Left forelimb (tissue), 1 donor: Measurements from ENCODE around the gene FARS2.

Source experiments
- DNase-seq: peaks from one replicate; pipeline ENCODE4 v3.0.0-alpha.2; 2018; ENCODE audit warnings: low spot score

The FARS2 gene

GRCh38 chr6:5469101-5469846 is 208.0 kb downstream of the FARS2 start:
- DNase-seq = no peak

GRCh38 chr6:5471044-5471443 is 209.7 kb downstream of the FARS2 start:
- DNase-seq = no peak

DNA sequence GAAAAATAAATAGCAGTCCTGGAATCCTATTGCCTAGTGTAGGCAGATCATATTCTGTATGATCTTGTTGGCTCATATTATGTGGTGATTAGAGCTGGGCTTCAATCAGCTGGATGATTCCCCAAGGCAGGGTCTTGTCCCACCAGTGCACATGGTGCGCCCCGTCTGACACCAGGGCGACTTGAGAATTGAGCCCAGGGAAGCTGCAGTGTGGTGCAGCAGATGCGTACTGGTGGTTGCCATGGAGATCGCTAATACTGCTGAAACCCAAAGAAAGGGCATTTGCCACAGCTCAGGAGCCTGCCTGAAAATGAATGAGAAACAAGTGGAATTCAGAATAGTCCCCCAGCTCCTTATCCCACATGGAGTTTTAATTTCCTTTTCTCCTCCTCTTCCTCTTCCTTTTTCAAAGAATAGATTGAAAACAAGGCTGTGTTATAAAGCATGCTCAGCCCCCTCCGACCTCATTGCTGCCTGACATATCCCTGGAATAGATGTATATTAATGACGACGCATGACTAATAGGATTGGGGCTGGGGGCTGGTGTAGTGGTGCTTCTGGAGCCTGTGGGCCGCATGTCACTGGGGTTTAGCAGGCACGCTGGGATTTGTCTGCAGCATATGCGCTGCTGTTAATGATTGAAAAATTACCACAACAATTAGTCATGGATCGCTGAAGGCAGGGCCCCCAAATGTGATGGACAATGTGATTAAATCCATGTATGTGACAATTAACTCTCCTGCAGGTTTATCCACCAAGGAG is 210.5 kb downstream of the FARS2 start:
- no peak for DNase-seq

- no peak for DNase-seq
Observed at GRCh38 chr6:5472571-5472970, 211.3 kb downstream of the FARS2 start.

- DNase-seq = no peak
Observed at GRCh38 chr6:5475779-5476178, 214.5 kb downstream of the FARS2 start.

DNA sequence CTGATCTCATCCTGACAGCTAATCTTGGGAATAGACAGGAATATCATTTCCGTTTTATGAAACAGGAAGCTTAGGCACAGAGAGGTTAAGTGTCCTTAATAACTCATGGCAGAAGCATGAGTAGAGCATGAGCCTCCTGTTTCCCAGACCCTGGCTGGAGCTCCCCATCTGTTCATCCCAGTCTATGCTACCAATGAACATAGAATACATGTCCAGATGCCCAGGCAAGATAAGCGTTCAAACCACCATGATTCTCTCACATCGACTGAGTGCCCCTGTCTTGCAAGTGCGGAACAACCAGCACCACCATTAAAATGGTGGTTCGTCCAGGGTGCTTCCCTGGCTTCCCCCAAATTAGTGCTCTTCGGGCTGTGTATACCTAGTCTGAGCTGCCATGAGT is 217.1 kb downstream of the FARS2 start:
- no peak for DNase-seq

- DNase-seq = no peak
Observed at GRCh38 chr6:5481033-5481432, 219.7 kb downstream of the FARS2 start.

- DNase-seq = no peak
Observed at GRCh38 chr6:5481750-5482149, 220.4 kb downstream of the FARS2 start.

GRCh38 chr6:5482619-5483018 is 221.3 kb downstream of the FARS2 start:
- DNase-seq = no peak

DNA sequence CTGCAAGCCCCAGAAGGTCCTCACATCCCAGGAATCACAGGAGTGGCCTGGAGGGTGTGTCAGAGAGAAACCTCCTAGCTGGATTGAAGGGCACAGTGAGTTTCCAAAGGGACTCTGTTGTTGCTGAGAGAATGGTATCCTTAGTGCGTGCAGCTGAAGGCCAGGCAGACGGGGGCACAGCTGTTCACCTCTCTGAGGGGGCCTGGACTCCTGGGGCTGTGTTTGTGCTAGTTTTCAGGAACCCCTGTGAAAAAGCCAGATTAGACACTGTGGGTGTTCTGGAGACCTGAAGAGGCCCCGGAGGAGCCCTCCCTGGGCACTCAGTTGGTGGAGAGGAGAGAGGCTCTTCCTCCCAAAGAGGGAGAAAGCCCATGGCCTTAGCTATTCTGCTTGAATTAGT is 223.4 kb downstream of the FARS2 start:
- no peak for DNase-seq

DNA sequence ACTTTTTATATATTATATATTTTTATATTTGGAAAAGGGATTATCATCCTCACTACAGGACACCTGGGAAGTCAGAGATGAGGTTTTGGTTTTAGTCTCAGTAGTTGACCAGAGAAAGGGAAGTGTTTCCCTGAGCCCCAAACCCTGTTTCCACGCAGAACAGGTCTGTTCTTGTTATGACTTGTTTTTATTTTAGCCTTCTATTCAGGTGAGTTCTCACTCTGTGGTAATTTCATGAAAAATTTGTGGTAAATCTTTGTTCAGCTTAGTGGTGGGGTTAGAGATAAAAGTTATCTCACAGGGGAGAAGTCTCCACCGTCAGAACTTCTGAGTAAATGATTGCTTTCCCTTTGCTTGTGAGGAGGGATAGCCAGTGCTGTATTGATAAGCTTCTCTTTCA is 224.9 kb downstream of the FARS2 start:
- DNase-seq = no peak

GRCh38 chr6:5490501-5491069 is 229.3 kb downstream of the FARS2 start:
- no peak for DNase-seq

DNA sequence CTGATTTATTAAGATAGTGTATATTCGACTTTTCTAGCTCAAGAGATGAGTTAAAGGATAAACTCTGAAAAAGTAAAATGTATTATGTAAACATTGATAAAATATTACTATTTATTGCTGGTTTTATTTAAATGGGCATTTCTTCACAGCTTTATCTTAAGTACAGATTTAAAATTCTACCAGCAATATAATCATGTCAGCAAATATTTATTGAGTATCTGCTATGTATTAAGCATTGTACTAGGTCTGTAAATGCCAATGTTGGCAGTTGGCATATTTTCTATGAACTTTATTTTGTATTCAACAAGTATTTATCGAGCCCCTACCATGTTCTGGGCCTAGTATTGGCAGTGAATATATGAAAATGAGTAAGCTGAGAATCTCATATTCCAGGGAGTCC is 231.0 kb downstream of the FARS2 start:
- DNase-seq = no peak

DNA sequence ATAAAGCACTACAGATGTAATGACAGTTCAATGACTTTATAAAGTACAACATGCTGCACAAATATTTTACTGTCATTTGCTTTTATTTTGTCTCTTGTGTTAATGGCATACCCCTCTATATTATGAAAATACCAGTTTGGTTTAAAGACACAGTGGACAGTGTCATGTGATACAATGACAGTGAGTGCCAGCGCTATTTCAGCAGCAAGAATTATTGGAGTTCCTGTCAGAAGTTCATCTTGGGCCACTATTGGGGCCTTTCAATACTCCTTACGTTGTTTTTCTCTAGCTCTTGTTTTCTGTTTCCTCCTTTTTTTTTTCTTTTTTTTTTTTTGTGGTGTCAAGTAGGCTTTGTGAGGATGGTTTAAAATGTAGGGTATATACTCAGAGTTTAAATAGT is 232.5 kb downstream of the FARS2 start:
- no peak for DNase-seq

DNA sequence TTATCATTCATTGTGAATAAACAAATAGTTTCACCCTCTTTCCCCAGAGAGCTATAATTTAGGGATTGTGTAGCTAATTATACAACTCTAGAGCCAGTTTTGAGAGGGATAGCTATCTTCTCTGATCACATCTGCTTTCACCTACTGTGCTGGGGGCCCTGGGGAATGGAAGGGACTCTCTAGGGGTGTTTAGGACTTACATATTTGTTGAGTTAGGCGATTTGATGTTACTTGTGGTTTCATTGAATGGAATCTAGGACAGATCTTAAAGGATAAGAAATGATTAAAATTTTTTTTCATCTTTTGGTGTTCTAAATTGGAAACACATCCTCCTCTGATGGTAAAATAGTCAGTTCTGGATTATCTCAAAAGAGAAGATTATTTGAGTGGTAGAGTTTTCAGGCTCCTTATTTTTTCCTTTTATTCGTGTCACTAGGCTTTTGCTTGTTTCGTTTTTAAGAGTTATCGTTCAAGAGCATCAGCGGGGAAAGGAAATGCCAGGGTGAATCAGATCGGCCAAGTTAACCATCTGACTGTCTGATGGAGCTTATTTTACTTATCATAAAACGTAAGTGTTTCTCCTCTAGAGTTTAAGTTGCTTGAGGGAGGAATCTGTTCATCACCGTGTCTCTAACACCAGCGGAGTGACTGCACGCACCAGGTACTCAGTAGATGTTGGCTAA is 236.7 kb downstream of the FARS2 start:
- no peak for DNase-seq

DNA sequence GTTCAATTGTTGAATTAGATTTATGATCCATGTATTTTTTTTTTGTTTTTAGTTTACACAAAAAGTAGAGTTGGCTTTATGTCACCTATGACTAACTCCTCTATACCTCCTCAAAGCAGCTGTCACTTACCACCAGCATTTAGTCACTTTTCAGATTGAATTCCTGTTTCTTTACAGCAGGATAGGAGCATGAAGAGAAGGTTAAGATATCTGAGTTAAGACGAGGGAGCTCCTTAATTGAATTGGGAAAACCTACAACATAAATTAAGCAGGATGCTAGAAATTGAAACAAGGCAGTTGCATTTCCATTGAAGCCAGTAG is 237.2 kb downstream of the FARS2 start:
- DNase-seq = no peak

DNA sequence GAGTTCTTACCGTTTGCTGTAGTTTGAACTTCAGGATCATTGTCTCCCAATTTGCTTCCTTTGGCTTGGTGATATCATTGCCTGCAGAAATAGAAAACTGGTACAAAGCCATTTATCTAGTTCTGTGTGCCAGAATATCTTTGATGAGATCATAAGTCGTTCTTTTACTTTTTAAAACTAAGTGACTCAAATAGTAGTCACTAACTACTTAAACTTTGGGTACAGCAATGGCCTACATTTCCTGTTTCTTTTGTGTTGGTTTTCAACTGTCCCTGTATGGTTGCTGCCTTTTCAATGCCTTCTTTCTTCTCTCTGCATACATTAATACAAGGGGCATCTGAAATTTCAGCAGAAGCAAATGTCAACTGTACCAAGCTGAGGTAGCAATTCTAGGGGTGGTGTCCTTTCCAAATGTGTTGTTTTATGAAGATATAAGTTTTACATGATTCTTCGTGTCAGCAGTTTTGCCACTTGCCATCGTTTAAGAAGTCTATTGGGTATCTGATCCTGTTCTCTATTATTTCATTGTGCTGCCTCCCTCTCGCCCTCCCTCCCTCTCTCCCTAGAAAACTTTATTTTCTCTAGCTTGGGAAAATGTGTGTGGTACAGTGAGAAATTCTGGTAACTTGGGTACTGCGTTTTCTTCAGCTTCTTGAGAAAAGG is 238.5 kb downstream of the FARS2 start:
- no peak for DNase-seq

GRCh38 chr6:5501837-5502236 is 240.5 kb downstream of the FARS2 start:
- DNase-seq = no peak

DNA sequence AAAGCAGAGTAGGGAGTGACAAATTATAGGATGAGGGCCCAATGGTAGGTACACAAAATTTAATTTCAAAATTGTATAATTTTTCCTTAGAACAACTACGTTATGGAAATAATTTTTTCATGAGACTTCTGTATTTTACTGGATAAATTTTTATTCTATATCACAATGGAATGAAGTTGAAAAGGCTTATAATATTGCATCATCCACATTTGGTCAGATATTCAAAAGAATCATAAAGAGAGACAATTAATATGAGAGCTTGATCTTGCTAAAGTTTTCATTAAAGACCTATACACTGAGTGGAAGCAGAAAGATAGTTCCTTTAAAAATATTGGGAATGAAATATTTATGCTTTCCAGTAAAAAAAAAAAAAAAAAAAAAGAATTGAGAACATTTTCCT is 242.8 kb downstream of the FARS2 start:
- DNase-seq = no peak

DNA sequence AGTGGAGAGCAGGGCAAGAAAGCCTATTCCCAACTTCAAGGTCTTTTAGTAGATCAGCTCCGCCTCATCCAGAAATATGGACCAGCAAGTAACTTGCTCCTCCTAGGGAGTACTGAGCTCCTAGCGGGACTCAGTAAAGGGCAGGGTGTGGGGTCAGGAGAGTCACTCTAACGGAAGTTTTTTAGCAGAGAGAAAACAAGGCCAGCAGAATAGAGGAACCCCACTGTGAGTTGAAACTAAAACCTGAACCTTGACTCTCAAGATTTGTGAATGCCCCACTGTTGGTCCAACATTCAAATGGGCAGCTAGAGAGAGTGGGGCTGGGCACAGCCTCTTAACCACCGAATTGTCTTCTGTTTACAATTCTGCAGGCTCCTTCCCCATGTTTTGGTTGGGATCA is 244.8 kb downstream of the FARS2 start:
- no peak for DNase-seq

DNA sequence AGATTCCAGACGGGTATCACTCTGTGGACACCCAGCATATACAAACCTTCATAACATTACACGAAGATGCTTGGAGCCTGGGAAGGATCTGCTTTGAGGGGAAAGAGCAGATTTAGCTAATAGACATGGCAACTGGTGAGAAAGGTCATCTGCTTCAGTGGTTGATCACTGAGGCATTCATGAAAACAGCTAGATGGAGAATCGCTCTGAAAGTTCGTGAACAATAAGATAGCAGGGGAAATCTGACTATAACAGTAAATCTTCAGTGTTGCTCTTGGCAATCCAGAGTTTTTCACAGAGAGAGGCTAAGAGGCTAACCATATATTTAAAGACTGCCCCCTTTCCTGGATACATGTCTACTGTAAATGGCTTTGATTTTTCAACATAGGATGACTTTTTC is 245.3 kb downstream of the FARS2 start:
- DNase-seq = no peak

GRCh38 chr6:5507131-5507681 is 245.9 kb downstream of the FARS2 start:
- DNase-seq = no peak
